ENCODE measurements around the gene SRP9. TPM values are rescaled to one million over a fixed set of nuclear protein-coding genes. Genes with fewer than 3 reads are reported as not detected.
"Not testable (repeated sequence)": the region's sequence is repeated elsewhere in the genome, so short reads cannot be mapped to it uniquely, and the experiment has no call there.

The SRP9 gene
- total RNA-seq, 2 donors from 2014 or later: 48.5 to 86.6 TPM

GRCh38 chr1:225830841-225831240 lies 53.2 kb downstream of the SRP9 start:
- H3K9me3 ChIP-seq: no peaks in the 10 kb centered on the region
- intact Hi-C loops (cut with DNase I): no loop called here
- H3K4me1 ChIP-seq: peaks cover 51% of the 10 kb centered on the region

GRCh38 chr1:225834417-225835329 lies 57.0 kb downstream of the SRP9 start:
- H3K4me1 ChIP-seq: peaks cover 25% of the 10 kb centered on the region
- peak; percentile 50 to 71 (median 64) for DNase-seq
- no peak for TF ChIP-seq CTCF (IDR thresholded peaks at IDR 0.05)
- TF ChIP-seq POLR2A (IDR thresholded peaks at IDR 0.05): no peak
- no peak overlapping the region for H3K4me3 ChIP-seq
- peak overlapping the region in 3 of 4 donors; percentile 34 to 75 (median 52) for H3K27ac ChIP-seq
- no peaks in the 10 kb centered on the region for H3K27me3 ChIP-seq
- no peaks in the 10 kb centered on the region for H3K9me3 ChIP-seq
- ATAC-seq: peak; percentile 72
- intact Hi-C loops (cut with DNase I): no loop called here
- WGBS, 2 donors: 52 to 61% methylated on average over 6 to 7 of the region's 7 CpGs
- peaks cover 12 to 15% of the 10 kb centered on the region in 2 donors for H3K36me3 ChIP-seq (replicated peaks in 1 of 2; ENCODE audit: insufficient read depth in 1 of 2, low read depth in 2 of 2)

More at GRCh38 chr1:225830841-225831240, 53.2 kb downstream of the SRP9 start:
- Histone ChIP-seq H3K4me3 (no peak overlapping the region), H3K27me3 (no peaks in the 10 kb centered on the region), H3K27ac (no peak overlapping the region), H3K36me3 (replicated peaks in 1 of 2; ENCODE audit: insufficient read depth in 1 of 2, low read depth in 2 of 2) (peaks cover 10 to 12% of the 10 kb centered on the region in 2 donors)
- TF ChIP-seq POLR2A (IDR thresholded peaks at IDR 0.05) (no peak), CTCF (IDR thresholded peaks at IDR 0.05) (no peak)
- DNase-seq (no peak), ATAC-seq (no peak)
- WGBS, 2 donors: 89 to 92% methylated on average over 6 of the region's 6 CpGs

GRCh38 chr1:225835856-225836255 lies 58.2 kb downstream of the SRP9 start:
- no peaks in the 10 kb centered on the region for H3K9me3 ChIP-seq
- intact Hi-C loops (cut with DNase I): no loop called here
- peak overlapping the region in 2 of 4 donors; percentile 18 to 57 for H3K27ac ChIP-seq
- no peak overlapping the region for H3K4me3 ChIP-seq
- H3K4me1 ChIP-seq: peaks cover 25% of the 10 kb centered on the region
- peak; percentile 61 for ATAC-seq
- WGBS, 2 donors: 7% methylated on average over 3 of the region's 3 CpGs
- peak; percentile 81 to 92 (median 83) for DNase-seq
- H3K27me3 ChIP-seq: no peaks in the 10 kb centered on the region
- TF ChIP-seq POLR2A (IDR thresholded peaks at IDR 0.05) (no peak), CTCF (IDR thresholded peaks at IDR 0.05) (no peak)
- peaks cover 12 to 17% of the 10 kb centered on the region in 2 donors for H3K36me3 ChIP-seq (replicated peaks in 1 of 2; ENCODE audit: insufficient read depth in 1 of 2, low read depth in 2 of 2)

DNA sequence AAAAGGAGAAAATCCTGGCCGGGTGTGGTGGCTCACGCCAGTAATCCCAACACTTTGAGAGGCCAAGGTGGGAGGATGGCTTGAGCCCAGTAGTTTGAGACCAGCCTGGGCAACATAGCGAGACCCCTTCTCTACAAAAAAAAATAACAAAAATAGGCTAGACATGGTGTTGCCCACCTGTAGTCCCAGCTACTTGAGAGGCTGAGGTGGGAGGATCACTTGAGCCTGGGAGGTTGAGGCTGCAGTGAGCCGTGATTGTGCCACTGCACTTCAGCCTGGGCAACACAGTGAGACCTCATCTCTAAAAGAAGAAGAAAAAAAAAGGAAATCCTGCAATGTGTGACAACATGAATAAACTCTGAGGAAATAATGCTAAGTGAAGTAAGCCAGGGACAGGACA lies 58.7 kb downstream of the SRP9 start:
- Histone ChIP-seq H3K36me3 (replicated peaks in 1 of 2; ENCODE audit: insufficient read depth in 1 of 2, low read depth in 2 of 2) (peaks cover 12 to 17% of the 10 kb centered on the region in 2 donors), H3K27ac (peak overlapping the region in 1 of 4 donors; percentile 57), H3K4me1 (peaks cover 25% of the 10 kb centered on the region)
- H3K9me3 ChIP-seq; H3K4me3 ChIP-seq; H3K27me3 ChIP-seq; DNase-seq; intact Hi-C loops (cut with DNase I); ATAC-seq: not testable (repeated sequence)
- WGBS, 2 donors: 81 to 84% methylated on average over 4 of the region's 4 CpGs

DNA sequence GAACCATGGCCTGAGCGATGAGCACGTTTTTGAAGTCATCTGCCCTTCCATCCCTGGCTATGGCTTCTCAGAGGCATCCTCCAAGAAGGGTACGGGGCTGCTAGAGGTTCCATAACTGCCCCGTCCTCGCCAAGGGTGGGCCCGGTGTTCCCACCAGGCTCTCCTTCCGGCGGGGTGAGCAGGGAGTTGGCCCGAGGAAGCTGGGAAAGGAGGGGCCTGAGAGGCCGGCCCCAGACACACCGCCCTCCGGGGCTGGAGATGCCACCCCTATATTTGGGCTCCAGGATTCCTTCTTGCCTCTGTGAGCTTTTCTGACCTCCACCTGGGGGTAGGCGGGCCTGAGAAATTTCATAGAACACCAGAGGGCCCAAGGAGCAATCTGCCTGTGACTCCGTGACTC lies 61.2 kb downstream of the SRP9 start:
- Histone ChIP-seq H3K36me3 (replicated peaks in 1 of 2; ENCODE audit: insufficient read depth in 1 of 2, low read depth in 2 of 2) (peaks cover 7 to 9% of the 10 kb centered on the region in 2 donors), H3K4me1 (peaks cover 25% of the 10 kb centered on the region), H3K27ac (no peak overlapping the region), H3K9me3 (no peaks in the 10 kb centered on the region), H3K27me3 (no peaks in the 10 kb centered on the region), H3K4me3 (no peak overlapping the region)
- DNase-seq (no peak), ATAC-seq (no peak)
- TF ChIP-seq CTCF (IDR thresholded peaks at IDR 0.05) (no peak), POLR2A (IDR thresholded peaks at IDR 0.05) (no peak)
- 83 to 90% methylated on average over 10 to 14 of the region's 14 CpGs for WGBS, 2 donors
- intact Hi-C loops (cut with DNase I): no loop called here

Small RNAs within 50 kb of the gene (small RNA-seq; reads per million reads assigned to genes)
- gene RNU6-1304P: not detected

Other genes with a start within 250 kb of the SRP9 start
- 10 to 100 TPM; 21.1 to 28.8 TPM for gene ENAH, start 124.7 kb upstream of the SRP9 start, total RNA-seq
- 100 to 1,000 TPM; 109 to 136 TPM for gene EPHX1, start 32.3 kb downstream of the SRP9 start, total RNA-seq
- 100 to 1,000 TPM; 129 to 217 TPM for gene TMEM63A, start 104.6 kb downstream of the SRP9 start, total RNA-seq
- gene LEFTY1, start 111.3 kb downstream of the SRP9 start, total RNA-seq: 100 to 1,000 TPM; 138 to 153 TPM
- 10 to 100 TPM; 34.2 to 52.4 TPM for gene PYCR2, start 146.4 kb downstream of the SRP9 start, total RNA-seq
- 1 to 10 TPM in 1 of 2 donors, under 1 TPM in 1; 0.99 to 8.0 TPM for gene LEFTY2, start 163.4 kb downstream of the SRP9 start, total RNA-seq
- 10 to 100 TPM; 11.9 to 13.7 TPM for gene SDE2, start 221.5 kb downstream of the SRP9 start, total RNA-seq